ENCODE measurements around the gene C1orf94. TPM values are rescaled to one million over a fixed set of nuclear protein-coding genes. Genes with fewer than 3 reads are reported as not detected.

C1orf94 gene
- total and polyA plus RNA-seq, 10 of the 15 experiments (the other 5 are each of a cell fraction or from before 2014, with no cell fraction given): not detected

GRCh38 chr1:34167389-34167788 is 9.3 kb upstream of the C1orf94 start:
- Histone ChIP-seq H3K9ac (ENCODE audit: control insufficient read depth, insufficient read depth, low read length) (no peak overlapping the region), H3K9me3 (replicated peaks; ENCODE audit: control insufficient read depth, insufficient read depth, low read length) (no peaks in the 10 kb centered on the region), H2AFZ (ENCODE audit: control insufficient read depth, low read depth, low read length) (no peak overlapping the region), H4K20me1 (ENCODE audit: control insufficient read depth, insufficient read depth) (no peaks in the 10 kb centered on the region), H3K36me3 (ENCODE audit: control insufficient read depth in 2 of 2, insufficient read depth in 2 of 2, low read length in 1 of 2) (no peaks in the 10 kb centered on the region), H3K4me3 (no peak overlapping the region), H3K27ac (ENCODE audit: control insufficient read depth, insufficient read depth) (no peak overlapping the region), H3K4me2 (ENCODE audit: control insufficient read depth, insufficient read depth) (no peak overlapping the region), H3K79me2 (ENCODE audit: control insufficient read depth, insufficient read depth, low read length) (no peaks in the 10 kb centered on the region), H3K27me3 (replicated peaks in 1 of 2; ENCODE audit: control insufficient read depth in 2 of 2, insufficient read depth in 2 of 2, low read length in 1 of 2) (peaks cover 4 to 21% of the 10 kb centered on the region in 2 experiments), H3K4me1 (ENCODE audit: control insufficient read depth, insufficient read depth, low read length) (no peaks in the 10 kb centered on the region)
- no peak for ATAC-seq
- WGBS (ENCODE audit: insufficient coverage, insufficient replicate concordance, low lambda C conversion rate, missing lambda C conversion rate): 44% methylated on average over 12 of the region's 13 CpGs
- intact Hi-C loops (cut with micrococcal nuclease; ENCODE audit: unreplicated experiment): no loop called here
- RAD21 ChIA-PET (ENCODE audit: unreplicated experiment): no interaction called here
- in situ Hi-C loops (cut with MboI): loop anchor here (10.0 kb wide), 1 partner anchor 533 kb away; no protein-coding TSS in a partner anchor
- DNase-seq (ENCODE audit: low read depth, low spot score): no peak
- SMC1A ChIA-PET (ENCODE audit: uncharacterized antibody, unreplicated experiment): no interaction called here
- TF ChIP-seq ZNF622 (IDR thresholded peaks at IDR 0.05) (no peak), PML (IDR thresholded peaks at IDR 0.05; ENCODE audit: low read length) (no peak), SP1 (IDR thresholded peaks at IDR 0.05; ENCODE audit: low read depth, low read length) (no peak), HCFC1 (IDR thresholded peaks at IDR 0.05; ENCODE audit: low read length) (no peak), MXI1 (IDR thresholded peaks at IDR 0.05; ENCODE audit: low read depth, low read length) (no peak), ZNF217 (IDR thresholded peaks at IDR 0.05) (no peak), IRF3 (IDR thresholded peaks at IDR 0.05) (no peak), MYC (IDR thresholded peaks at IDR 0.05; ENCODE audit: insufficient read depth, insufficient read length, insufficient replicate concordance, low read length, severe bottlenecking) (no peak), SMAD5 (IDR thresholded peaks at IDR 0.05; ENCODE audit: low read depth) (no peak), JUNB (IDR thresholded peaks at IDR 0.05) (no peak), RELA (IDR thresholded peaks at IDR 0.05; ENCODE audit: borderline replicate concordance, partially characterized antibody) (no peak), SREBF2 (IDR thresholded peaks at IDR 0.05; ENCODE audit: low read length) (no peak), NR2F1 (conservative IDR thresholded peaks at IDR 0.05) (no peak), TCF12 (IDR thresholded peaks at IDR 0.05; ENCODE audit: low read depth, low read length) (no peak), POLR2A (IDR thresholded peaks at IDR 0.05; ENCODE audit: low read depth, low read length) (no peak), ZBTB11 (CRISPR knock-in tag; IDR thresholded peaks at IDR 0.05) (no peak), SRF (IDR thresholded peaks at IDR 0.05; ENCODE audit: low read depth in 2 of 2, low read length in 2 of 2) (no peak), MEF2B (IDR thresholded peaks at IDR 0.05; ENCODE audit: partially characterized antibody, poor library complexity, severe bottlenecking) (no peak), IKZF2 (IDR thresholded peaks at IDR 0.05) (no peak), FOS (IDR thresholded peaks at IDR 0.05; ENCODE audit: borderline replicate concordance, extremely low read depth, insufficient read length) (no peak)
- CTCF ChIA-PET: no interaction called here
- no TSS peak for BruUV-seq (replicated peaks)
- POLR2A ChIA-PET: no interaction called here
- FAIRE-seq: no peak

All from GM12878 (cell line).